Right atrium auricular region (tissue), 2 donors: ENCODE measurements around the gene NPFF. TPM values are rescaled to one million over a fixed set of nuclear protein-coding genes. Genes with fewer than 3 reads are reported as not detected.

Experiments used
- DNase-seq: peaks from one replicate; pipeline ENCODE4 v3.0.0-alpha.2; 2019; ENCODE audit warnings: low spot score
- H3K27ac ChIP-seq, 2 donors: fragments of 200-600 bp; sonication (generic); 1 replicate in 1 of 2; 2 replicates in 1 of 2; pipeline ENCODE4 v1.5.1; 2016 to 2019
- H3K27me3 ChIP-seq, 2 donors: fragments of 200-600 bp; sonication (generic); one replicate each; pipeline versions ENCODE4 v1.5.1 to v1.6.0; 2017 to 2019
- H3K36me3 ChIP-seq: fragments of 200-600 bp; sonication (generic); one replicate; pipeline ENCODE4 v1.5.1; 2016
- H3K4me1 ChIP-seq, 2 donors: fragments of 200-600 bp; sonication (generic); one replicate each; pipeline versions ENCODE4 v1.5.1 to v1.6.0; 2017 to 2019
- H3K4me3 ChIP-seq, 2 donors: fragments of 200-600 bp; sonication (generic); 1 replicate in 1 of 2; 2 replicates in 1 of 2; pipeline ENCODE4 v1.5.1; 2017 to 2019; ENCODE audit warnings: mild to moderate bottlenecking in 1 of 2, moderate library complexity in 1 of 2
- H3K9me3 ChIP-seq, 2 donors: fragments of 200-600 bp; sonication (generic); one replicate each; pipeline ENCODE4 v1.5.1; 2019
- CTCF ChIP-seq, 2 donors: fragments of 200-600 bp; sonication (generic); IDR thresholded peaks; one replicate each; pipeline ENCODE4 v1.5.1; 2019; ENCODE audit warnings: antibody characterized with exemption in 2 of 2
- total RNA-seq, 2 donors: library from RNA; depleted of rRNA; stranded (reverse); fragments of >200 nt; gene quantifications; one replicate each; pipeline ENCODE4 v1.1.0, GENCODE V29; 2016

NPFF gene
- total RNA-seq, 2 donors from 2014 or later: not detected

GRCh38 chr12:53480491-53481442 lies 26.5 kb downstream of the NPFF start:
- DNase-seq: no peak
- Histone ChIP-seq H3K4me1 (peaks cover 0 to 45% of the 10 kb centered on the region in 2 donors), H3K4me3 (no peak overlapping the region)

DNA sequence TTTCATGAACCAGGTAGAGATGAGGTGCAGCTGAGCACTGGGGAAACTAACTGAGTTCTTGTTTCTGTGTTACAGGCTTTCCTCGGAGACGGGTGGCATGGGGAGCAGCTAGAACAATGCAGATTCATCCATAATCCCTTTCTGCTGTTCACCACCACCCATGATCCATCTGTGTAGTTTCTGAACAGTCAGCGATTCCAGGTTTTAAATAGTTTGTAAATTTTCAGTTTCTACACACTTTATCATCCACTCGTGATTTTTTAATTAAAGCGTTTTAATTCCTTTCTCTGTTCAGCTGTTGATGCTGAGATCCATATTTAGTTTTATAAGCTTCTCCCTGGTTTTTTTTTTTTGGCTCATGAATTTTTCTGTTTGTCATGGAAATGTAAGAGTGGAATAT lies 28.0 kb downstream of the NPFF start:
- no peak for DNase-seq
- TF ChIP-seq CTCF (IDR thresholded peaks at IDR 0.05): no peak
- Histone ChIP-seq H3K36me3 (peaks cover 91% of the 10 kb centered on the region), H3K4me1 (peaks cover 0 to 59% of the 10 kb centered on the region in 2 donors), H3K9me3 (no peaks in the 10 kb centered on the region), H3K27ac (no peak overlapping the region), H3K4me3 (no peak overlapping the region), H3K27me3 (no peaks in the 10 kb centered on the region)

More at GRCh38 chr12:53480491-53481442, 26.5 kb downstream of the NPFF start:
- Histone ChIP-seq H3K27me3 (no peaks in the 10 kb centered on the region), H3K27ac (no peak overlapping the region), H3K9me3 (no peaks in the 10 kb centered on the region), H3K36me3 (peaks cover 87% of the 10 kb centered on the region)
- no peak for TF ChIP-seq CTCF (IDR thresholded peaks at IDR 0.05)

- Histone ChIP-seq H3K4me3 (no peak overlapping the region), H3K36me3 (peaks cover 94% of the 10 kb centered on the region), H3K27ac (no peak overlapping the region), H3K9me3 (no peaks in the 10 kb centered on the region), H3K4me1 (peaks cover 0 to 64% of the 10 kb centered on the region in 2 donors), H3K27me3 (no peaks in the 10 kb centered on the region)
- no peak for TF ChIP-seq CTCF (IDR thresholded peaks at IDR 0.05)
- DNase-seq: no peak
These were observed 28.4 kb downstream of the NPFF start for GRCh38 chr12:53478865-53479264.

DNA sequence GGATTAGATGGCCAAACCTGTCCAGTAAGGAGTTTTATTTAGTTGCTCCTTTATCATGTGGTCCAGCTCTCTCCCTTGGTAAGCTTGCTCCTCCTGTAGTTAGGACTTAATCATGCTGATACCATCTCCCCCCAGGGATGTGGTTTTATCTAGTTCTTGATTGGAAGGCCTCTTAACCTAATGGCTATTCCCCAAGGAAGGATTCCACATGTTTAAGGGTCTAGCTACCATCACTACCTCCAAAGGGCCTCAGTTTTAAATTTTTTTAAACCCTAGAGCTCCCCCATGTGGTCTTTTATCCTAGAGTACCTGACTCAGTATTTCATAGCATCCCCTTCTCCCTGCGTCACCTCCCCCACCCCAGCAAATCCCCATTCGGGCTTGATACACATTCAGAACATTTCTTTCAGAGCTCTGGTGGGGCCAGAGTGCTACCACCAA lies 30.5 kb downstream of the NPFF start:
- H3K9me3 ChIP-seq: no peaks in the 10 kb centered on the region
- H3K27ac ChIP-seq: no peak overlapping the region
- no peak for DNase-seq
- TF ChIP-seq CTCF (IDR thresholded peaks at IDR 0.05): peak in 1 of 2 donors; percentile 37
- peaks cover 0 to 70% of the 10 kb centered on the region in 2 donors for H3K4me1 ChIP-seq
- H3K27me3 ChIP-seq: no peaks in the 10 kb centered on the region
- H3K4me3 ChIP-seq: no peak overlapping the region
- peaks cover 97% of the 10 kb centered on the region for H3K36me3 ChIP-seq

- no peak for DNase-seq
- no peak overlapping the region for H3K4me3 ChIP-seq
- H3K9me3 ChIP-seq: no peaks in the 10 kb centered on the region
- no peaks in the 10 kb centered on the region for H3K27me3 ChIP-seq
- peaks cover 97% of the 10 kb centered on the region for H3K36me3 ChIP-seq
- no peak overlapping the region for H3K27ac ChIP-seq
- TF ChIP-seq CTCF (IDR thresholded peaks at IDR 0.05): no peak
- H3K4me1 ChIP-seq: peaks cover 0 to 74% of the 10 kb centered on the region in 2 donors
These were observed 32.5 kb downstream of the NPFF start for GRCh38 chr12:53474819-53475218.
